Caco-2 (cell line): ENCODE measurements around the gene NPL. TPM values are rescaled to one million over a fixed set of nuclear protein-coding genes. Genes with fewer than 3 reads are reported as not detected.

Experiments used
- BruUV-seq: library from RNA; stranded (reverse); fragments of 400-500 nt; replicated peaks from 2 replicates; lab custom pipeline; 2021; lab: Mats Ljungman, UMichigan
- CTCF ChIA-PET: fragments of 300-600 bp; sonication (Branson Sonifier 250); formaldehyde crosslinking; loops from one replicate; lab custom pipeline; 2022; ENCODE audit warnings: antibody characterized with exemption; lab: Charles Lee
- POLR2A ChIA-PET: fragments of 300-600 bp; sonication (Branson Sonifier 250); formaldehyde crosslinking; loops from one replicate; lab custom pipeline; 2022; ENCODE audit warnings: antibody characterized with exemption; lab: Charles Lee
- DNase-seq, 2 experiments: peaks; one replicate each; pipeline versions ENCODE4 v3.0.0 to v3.0.0-alpha.2; 2020 to 2022
- H3K27me3 ChIP-seq: replicated peaks from 2 replicates; pipeline ENCODE4 v1.6.0; 2011; ENCODE audit warnings: low read length; ENCODE audit not compliant: control insufficient read depth, insufficient read depth
- H3K36me3 ChIP-seq: 2 replicates; pipeline ENCODE4 v1.5.1; 2011; ENCODE audit warnings: low read length; ENCODE audit not compliant: control insufficient read depth, insufficient read depth
- H3K4me1 ChIP-seq: fragments of 250-450 bp; sonication (Bioruptor Pico); 2 replicates; pipeline ENCODE4 v1.5.1; 2020; ENCODE audit warnings: mild to moderate bottlenecking
- H3K4me3 ChIP-seq: 2 replicates; pipeline ENCODE4 v1.5.1; 2011; ENCODE audit warnings: low read depth, mild to moderate bottlenecking, control low read depth, low read length
- H3K9me3 ChIP-seq: fragments of 250-450 bp; sonication (Bioruptor Pico); 2 replicates; pipeline ENCODE4 v1.5.1; 2020; ENCODE audit warnings: mild to moderate bottlenecking, moderate library complexity
- H3K27ac Mint-ChIP-seq: one replicate; pipeline ENCODE4 v1.8.0; 2022; ENCODE audit warnings: mixed read lengths; ENCODE audit not compliant: unreplicated experiment
- H3K27me3 Mint-ChIP-seq: one replicate; pipeline ENCODE4 v1.8.0; 2022; ENCODE audit warnings: mixed read lengths; ENCODE audit not compliant: insufficient read depth, unreplicated experiment
- H3K36me3 Mint-ChIP-seq: one replicate; pipeline ENCODE4 v1.8.0; 2022; ENCODE audit warnings: mild to moderate bottlenecking, mixed read lengths; ENCODE audit not compliant: insufficient read depth, unreplicated experiment
- H3K4me1 Mint-ChIP-seq: one replicate; pipeline ENCODE4 v1.8.0; 2022; ENCODE audit warnings: low read depth, mixed read lengths; ENCODE audit not compliant: unreplicated experiment
- H3K4me3 Mint-ChIP-seq: one replicate; pipeline ENCODE4 v1.8.0; 2022; ENCODE audit warnings: mild to moderate bottlenecking, moderate library complexity, mixed read lengths; ENCODE audit not compliant: unreplicated experiment
- H3K9me3 Mint-ChIP-seq: one replicate; pipeline ENCODE4 v1.8.0; 2022; ENCODE audit warnings: mixed read lengths; ENCODE audit not compliant: unreplicated experiment
- CTCF ChIP-seq, 2 experiments: fragments of 200-600 bp in 1 of 2; IDR thresholded peaks; 1 replicate in 1 of 2; 2 replicates in 1 of 2; pipeline versions ENCODE4 v1.5.1 to v1.8.0; 2011 to 2022; ENCODE audit warnings: antibody characterized with exemption in 1 of 2, control low read depth in 1 of 2, inconsistent platforms in 1 of 2, low read depth in 1 of 2, low read length in 1 of 2, mild to moderate bottlenecking in 1 of 2, moderate library complexity in 1 of 2; ENCODE audit not compliant: insufficient read depth in 1 of 2, severe bottlenecking in 1 of 2, unreplicated experiment in 1 of 2
- intact Hi-C: fragments of 100-400 bp; cut with micrococcal nuclease; formaldehyde crosslinking; loops from one replicate; pipeline ENCODE4 v1.10.0; 2022; ENCODE audit not compliant: unreplicated experiment
- total RNA-seq: library from RNA; stranded (reverse); gene quantifications from 2 replicates; pipeline ENCODE4 v1.2.3, GENCODE V29; 2022

NPL gene
- total RNA-seq, 1 experiment from 2014 or later: 4.8 TPM

- no peaks in the 10 kb centered on the region for H3K9me3 ChIP-seq
- Mint-ChIP-seq H3K27me3 (peaks cover 4% of the 10 kb centered on the region), H3K4me3 (no peak overlapping the region), H3K4me1 (no peaks in the 10 kb centered on the region), H3K36me3 (no peaks in the 10 kb centered on the region), H3K27ac (no peak overlapping the region), H3K9me3 (no peaks in the 10 kb centered on the region)
- no peak overlapping the region for H3K4me3 ChIP-seq
- DNase-seq: no peak
- intact Hi-C loops: no loop called here
- no TSS peak for BruUV-seq
- ChIA-PET POLR2A (no interaction called here), CTCF (no interaction called here)
- H3K27me3 ChIP-seq: no peaks in the 10 kb centered on the region
- no peaks in the 10 kb centered on the region for H3K4me1 ChIP-seq
- no peaks in the 10 kb centered on the region for H3K36me3 ChIP-seq
- no peak for TF ChIP-seq CTCF (IDR thresholded peaks at IDR 0.05; ENCODE audit: insufficient read depth in 1 of 2, low read depth in 1 of 2, low read length in 1 of 2, severe bottlenecking in 1 of 2, unreplicated experiment in 1 of 2)
Observed at GRCh38 chr1:182755632-182756031, 33.9 kb upstream of the NPL start.

- Histone ChIP-seq H3K9me3 (no peaks in the 10 kb centered on the region), H3K27me3 (no peaks in the 10 kb centered on the region), H3K4me3 (no peak overlapping the region), H3K36me3 (no peaks in the 10 kb centered on the region), H3K4me1 (no peaks in the 10 kb centered on the region)
- Mint-ChIP-seq H3K4me1 (no peaks in the 10 kb centered on the region), H3K27me3 (no peaks in the 10 kb centered on the region), H3K9me3 (peaks cover 4% of the 10 kb centered on the region), H3K27ac (no peak overlapping the region), H3K4me3 (no peak overlapping the region), H3K36me3 (no peaks in the 10 kb centered on the region)
- CTCF ChIA-PET: no interaction called here
- no TSS peak for BruUV-seq
- POLR2A ChIA-PET: no interaction called here
- no peak for TF ChIP-seq CTCF (IDR thresholded peaks at IDR 0.05; ENCODE audit: insufficient read depth in 1 of 2, low read depth in 1 of 2, low read length in 1 of 2, severe bottlenecking in 1 of 2, unreplicated experiment in 1 of 2)
- no peak for DNase-seq
- intact Hi-C loops: no loop called here
Observed at GRCh38 chr1:182756423-182756822, 33.1 kb upstream of the NPL start.

- H3K27ac Mint-ChIP-seq: no peak overlapping the region
- CTCF ChIA-PET: interaction anchor here (0.5 kb wide), 1 partner anchor 305 kb away, joined by 3 read pairs; no protein-coding TSS in a partner anchor
- H3K9me3 Mint-ChIP-seq: peaks cover 10% of the 10 kb centered on the region
- no peaks in the 10 kb centered on the region for H3K36me3 Mint-ChIP-seq
- H3K4me1 ChIP-seq: no peaks in the 10 kb centered on the region
- peaks cover 1% of the 10 kb centered on the region for H3K27me3 ChIP-seq
- no peak overlapping the region for H3K4me3 Mint-ChIP-seq
- TF ChIP-seq CTCF (IDR thresholded peaks at IDR 0.05; ENCODE audit: insufficient read depth in 1 of 2, low read depth in 1 of 2, low read length in 1 of 2, severe bottlenecking in 1 of 2, unreplicated experiment in 1 of 2): no peak
- H3K27me3 Mint-ChIP-seq: peaks cover 6% of the 10 kb centered on the region
- DNase-seq: no peak
- H3K36me3 ChIP-seq: no peaks in the 10 kb centered on the region
- intact Hi-C loops: no loop called here
- no TSS peak for BruUV-seq
- H3K4me1 Mint-ChIP-seq: no peaks in the 10 kb centered on the region
- POLR2A ChIA-PET: interaction anchor here (0.7 kb wide), 1 partner anchor 1097 kb away, joined by 4 read pairs; no protein-coding TSS in a partner anchor
- H3K4me3 ChIP-seq: no peak overlapping the region
- no peaks in the 10 kb centered on the region for H3K9me3 ChIP-seq
Observed at GRCh38 chr1:182761396-182762395, 27.9 kb upstream of the NPL start.
